GM19025 (cell line): ENCODE results near the gene MTA3.

Source experiments
- ATAC-seq: cut with Tn5 transposase; IDR thresholded peaks from one replicate; pipeline ENCODE4 v1.9.1; 2021; ENCODE audit warnings: mild to moderate bottlenecking, low read depth, moderate library complexity; ENCODE audit not compliant: unreplicated experiment

MTA3 gene

GRCh38 chr2:42771546-42772153 lies 203.2 kb downstream of the MTA3 start:
- no peak for ATAC-seq

- ATAC-seq = no peak
These were observed 206.8 kb downstream of the MTA3 start for GRCh38 chr2:42775186-42775585.

- ATAC-seq = no peak
These were observed 207.4 kb downstream of the MTA3 start for GRCh38 chr2:42775810-42776209.

DNA sequence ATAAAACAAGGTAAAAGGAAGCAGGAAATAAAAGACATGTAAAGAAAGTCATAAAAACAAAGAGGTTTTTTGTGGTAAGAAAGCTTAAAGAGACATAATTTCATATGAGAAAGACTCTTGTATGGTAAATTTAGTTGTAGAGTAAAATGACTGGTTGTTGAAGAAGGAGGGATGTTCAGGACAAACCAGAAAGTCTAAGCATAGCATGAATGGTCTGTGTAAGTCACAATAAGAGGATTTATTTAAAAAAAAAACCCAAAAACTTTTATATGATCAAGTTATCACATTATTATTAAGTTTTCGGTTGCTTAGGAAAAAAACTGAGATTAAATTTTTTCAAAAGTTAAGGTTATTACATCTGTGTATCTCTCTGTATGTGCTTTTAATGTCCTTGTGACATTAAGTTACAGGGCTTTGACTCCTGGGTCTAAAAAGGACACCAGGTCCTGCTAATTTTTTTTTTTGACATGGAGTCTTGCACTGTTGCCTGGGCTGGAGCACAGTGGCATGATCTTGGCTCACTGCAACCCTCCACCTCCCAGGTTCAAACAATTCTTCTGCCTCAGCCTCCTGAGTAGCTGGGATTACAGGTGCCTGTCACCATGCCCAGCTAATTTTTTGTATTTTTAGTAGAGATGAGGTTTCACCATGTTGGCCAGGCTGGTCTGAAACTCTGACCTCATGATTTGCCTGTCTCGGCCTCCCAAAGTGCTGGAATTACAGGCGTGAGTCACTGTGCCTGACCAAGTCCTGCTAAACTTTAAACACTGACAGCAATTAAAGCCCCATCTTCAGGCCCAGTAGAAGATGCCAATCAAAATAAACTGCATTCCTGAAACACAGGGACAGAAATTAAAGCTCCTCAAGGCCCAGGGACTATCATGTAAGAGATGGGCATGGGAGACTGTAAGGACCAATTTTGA lies 209.7 kb downstream of the MTA3 start:
- ATAC-seq = no peak

- ATAC-seq = no peak
These were observed 212.7 kb downstream of the MTA3 start for GRCh38 chr2:42781181-42781580.

GRCh38 chr2:42783511-42783910 lies 215.1 kb downstream of the MTA3 start:
- ATAC-seq = no peak

GRCh38 chr2:42784204-42784880 lies 215.9 kb downstream of the MTA3 start:
- no peak for ATAC-seq

GRCh38 chr2:42786561-42787345 lies 218.3 kb downstream of the MTA3 start:
- ATAC-seq = no peak

DNA sequence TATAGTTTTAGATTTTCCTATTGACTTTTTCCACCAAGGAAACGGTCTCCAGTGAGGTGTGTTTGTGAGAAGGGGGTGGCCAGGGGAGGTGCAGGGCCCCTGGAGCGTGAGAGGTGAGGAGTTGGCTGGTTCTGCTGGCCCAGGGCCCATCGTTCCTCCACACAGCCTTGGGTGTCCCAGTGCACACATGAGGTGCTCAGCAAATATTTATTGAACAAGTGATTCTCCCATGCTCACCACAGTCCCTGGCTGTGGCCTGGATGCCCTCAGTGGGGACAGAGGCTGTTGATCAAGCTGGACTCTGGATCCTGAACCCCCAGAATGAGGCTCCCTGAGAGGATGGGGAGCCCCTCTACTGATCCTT lies 219.0 kb downstream of the MTA3 start:
- no peak for ATAC-seq

DNA sequence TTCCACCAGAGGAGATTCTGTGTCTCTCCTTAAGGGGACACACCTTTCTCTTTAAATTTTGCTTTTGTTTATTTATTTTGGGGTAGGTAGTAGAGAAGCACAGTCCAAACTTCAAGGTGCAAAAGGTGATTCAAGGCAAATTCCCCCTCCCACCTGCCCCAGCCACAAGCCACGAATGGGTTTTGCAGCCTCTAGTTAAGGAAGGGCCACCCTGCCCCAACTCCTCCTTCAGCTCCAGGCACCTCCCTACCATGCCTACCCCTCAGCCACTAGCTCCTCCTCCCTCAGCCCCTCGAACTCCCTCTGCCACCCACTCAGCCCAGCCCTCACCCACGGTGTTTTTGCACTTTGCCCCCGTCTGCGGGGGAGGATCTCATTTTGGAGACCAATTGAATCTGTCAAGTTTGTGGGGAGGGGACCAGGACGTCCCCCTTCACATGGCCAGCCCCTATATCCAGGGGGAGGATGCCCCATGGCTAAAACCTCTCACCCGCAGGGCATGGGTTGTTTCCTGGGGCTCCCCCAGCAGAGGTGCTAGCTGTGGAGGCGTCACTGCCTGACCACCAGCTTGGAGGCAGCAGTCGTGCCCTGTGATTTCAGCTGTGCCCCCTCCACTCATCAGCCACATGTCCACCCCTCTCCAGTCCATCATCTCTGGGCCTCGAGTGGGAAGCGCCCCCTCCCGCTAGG lies 219.5 kb downstream of the MTA3 start:
- no peak for ATAC-seq

- no peak for ATAC-seq
These were observed 220.0 kb downstream of the MTA3 start for GRCh38 chr2:42788478-42788793.

- no peak for ATAC-seq
These were observed 220.4 kb downstream of the MTA3 start for GRCh38 chr2:42788882-42789281.

- ATAC-seq = no peak
These were observed 221.3 kb downstream of the MTA3 start for GRCh38 chr2:42789751-42790150.

DNA sequence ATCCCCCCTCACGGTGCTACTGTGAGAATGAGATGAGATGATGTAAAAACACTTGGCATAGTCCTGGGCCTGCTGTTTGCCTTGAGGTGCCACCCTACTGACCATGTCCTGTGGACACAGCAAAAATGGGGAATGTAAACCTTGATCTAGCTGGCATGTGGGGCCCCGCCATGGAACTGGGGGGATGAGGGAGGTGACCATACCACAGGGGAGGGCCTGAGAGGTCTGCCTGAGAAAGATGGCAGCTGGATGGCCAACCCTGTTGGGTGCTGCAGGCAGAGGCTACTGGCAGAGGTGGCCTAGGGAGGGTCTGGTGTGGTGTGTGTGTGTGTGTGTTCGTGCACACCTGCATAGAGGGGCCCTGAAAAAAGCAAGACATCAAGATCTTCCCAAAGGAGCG lies 223.2 kb downstream of the MTA3 start:
- no peak for ATAC-seq

DNA sequence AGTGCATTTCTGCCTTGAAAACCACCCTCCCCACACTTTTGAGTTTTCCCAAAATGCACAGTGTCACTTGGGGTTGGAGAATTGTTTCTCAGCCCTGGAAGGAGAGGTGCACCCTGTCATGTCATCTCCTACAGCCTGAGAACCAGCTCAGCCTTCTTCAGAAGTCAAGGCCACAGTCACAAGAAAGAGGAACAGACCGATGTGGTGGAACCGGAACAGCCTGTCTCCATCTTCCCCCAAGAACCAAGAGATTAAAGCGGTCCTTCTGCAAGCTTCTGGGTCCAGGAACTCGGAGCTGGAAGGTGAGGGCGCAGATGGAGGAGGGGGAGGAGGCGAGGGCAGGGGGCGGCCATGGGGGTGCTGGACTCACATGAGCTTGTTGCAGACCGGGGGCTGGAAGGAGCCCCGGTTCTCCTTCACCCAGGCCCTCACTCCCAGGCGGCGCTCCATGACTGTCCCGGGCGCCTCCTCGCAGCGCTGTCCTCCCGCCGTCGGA lies 223.7 kb downstream of the MTA3 start:
- ATAC-seq = no peak

DNA sequence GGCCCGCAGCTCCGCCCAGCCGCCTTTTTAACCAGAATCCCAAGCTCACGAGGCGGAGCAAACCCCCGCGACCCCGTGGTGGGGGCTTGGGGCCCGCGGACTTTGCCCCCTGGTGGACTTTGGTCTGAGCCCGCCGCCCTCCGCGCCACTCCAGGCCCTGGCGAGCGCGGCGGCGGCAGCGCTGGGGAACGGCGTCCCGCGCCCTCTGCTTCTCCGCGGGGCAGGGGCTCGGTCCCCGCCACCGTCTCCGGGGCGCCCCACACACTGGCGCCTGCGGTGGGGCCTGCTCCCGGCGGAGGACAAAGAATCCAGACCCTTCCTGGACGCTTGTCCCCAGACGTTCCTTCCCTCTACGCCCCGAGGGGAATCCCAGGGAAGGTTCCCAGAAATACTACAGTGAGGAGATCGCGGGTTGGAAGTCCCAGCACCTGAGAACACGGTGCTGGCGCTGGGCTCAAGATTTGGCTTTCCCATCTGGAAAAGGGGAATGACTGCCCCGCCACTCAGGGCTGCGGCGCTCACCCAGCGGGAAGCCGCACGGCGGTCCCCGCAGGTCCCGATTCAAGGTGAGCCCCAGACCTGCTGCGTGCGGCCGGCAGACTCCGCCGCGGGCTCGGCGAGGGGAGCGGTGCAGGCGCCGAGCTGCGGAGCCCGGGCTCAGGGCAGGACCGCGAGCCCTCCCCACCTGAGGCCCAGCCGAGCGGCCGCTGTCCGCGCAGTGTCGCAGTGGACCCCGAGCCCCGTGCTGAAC lies 224.3 kb downstream of the MTA3 start, which contains the start of gene HAAO:
Gene HAAO, minus strand, starts transcription at position 1 of the 751 bp plus-strand sequence. CDS start 47 bp downstream, outside the sequence.
- ATAC-seq = peak; percentile 32

- no peak for ATAC-seq
These were observed 225.2 kb downstream of the MTA3 start for GRCh38 chr2:42793334-42794270.
